DND-41 (cell line): ENCODE data around the gene HPS5.

Source experiments
- CTCF ChIP-seq: IDR thresholded peaks from 2 replicates; pipeline ENCODE4 v1.5.1; 2012; ENCODE audit warnings: borderline replicate concordance, low read length, moderate library complexity, mild to moderate bottlenecking; ENCODE audit not compliant: poor library complexity, severe bottlenecking; ENCODE audit errors: extremely low read depth
- EZH2 ChIP-seq: IDR thresholded peaks from 3 replicates; pipeline ENCODE4 v1.6.1; 2012; ENCODE audit warnings: borderline replicate concordance, low read depth, mild to moderate bottlenecking, moderate library complexity, low read length, inconsistent platforms; ENCODE audit not compliant: severe bottlenecking

GRCh38 chr11:18253233-18253632 lies 68.7 kb downstream of the HPS5 start:
- TF ChIP-seq CTCF (no peak), EZH2 (no peak)
